NCI-H2196 treated with DMSO at 0.1 percent for 48 hours (cell line): Measurements from ENCODE around the gene PXYLP1.

Source experiments
- DNase-seq: peaks from one replicate; lab custom pipeline; 2025; ENCODE audit not compliant: unreplicated experiment; lab: John Stamatoyannopoulos, UW

The PXYLP1 gene

GRCh38 chr3:141227752-141228151, 3.9 kb upstream of the PXYLP1 start:
- DNase-seq = no peak

- DNase-seq = no peak
These were observed 3.2 kb upstream of the PXYLP1 start for GRCh38 chr3:141228395-141228794.

GRCh38 chr3:141229132-141229531, 2.5 kb upstream of the PXYLP1 start:
- DNase-seq = no peak

- DNase-seq = no peak
These were observed 1.3 kb upstream of the PXYLP1 start for GRCh38 chr3:141230293-141230692.

GRCh38 chr3:141231952-141232823, 563 bp downstream of the PXYLP1 start:
- no peak for DNase-seq

- no peak for DNase-seq
These were observed 2.0 kb downstream of the PXYLP1 start for GRCh38 chr3:141233457-141234161.

- no peak for DNase-seq
These were observed 2.7 kb downstream of the PXYLP1 start for GRCh38 chr3:141234283-141234682.

- no peak for DNase-seq
These were observed 4.1 kb downstream of the PXYLP1 start for GRCh38 chr3:141235661-141236171.

GRCh38 chr3:141236361-141236760, 4.7 kb downstream of the PXYLP1 start:
- no peak for DNase-seq

GRCh38 chr3:141237701-141238521, 6.3 kb downstream of the PXYLP1 start:
- peak; percentile 85 for DNase-seq

- peak; percentile 68 for DNase-seq
These were observed 8.1 kb downstream of the PXYLP1 start for GRCh38 chr3:141239511-141240281.

- DNase-seq = no peak
These were observed 8.7 kb downstream of the PXYLP1 start for GRCh38 chr3:141240286-141240685.

GRCh38 chr3:141240687-141241615, 9.3 kb downstream of the PXYLP1 start:
- no peak for DNase-seq

GRCh38 chr3:141241616-141242376, 10.2 kb downstream of the PXYLP1 start:
- DNase-seq = no peak

GRCh38 chr3:141242377-141243092, 10.9 kb downstream of the PXYLP1 start:
- DNase-seq = no peak

GRCh38 chr3:141243271-141243707, 11.7 kb downstream of the PXYLP1 start:
- no peak for DNase-seq

GRCh38 chr3:141246224-141246957, 14.8 kb downstream of the PXYLP1 start:
- no peak for DNase-seq
